SU-DHL-6 (cell line): Measurements from ENCODE around the gene RIMBP2.

ENCODE experiments used
- CTCF ChIP-seq: fragments of 200-600 bp; sonication (generic); IDR thresholded peaks from one replicate; pipeline ENCODE4 v1.5.1; 2017; ENCODE audit warnings: antibody characterized with exemption, mild to moderate bottlenecking, low read length, moderate library complexity; ENCODE audit not compliant: insufficient read depth, poor library complexity, severe bottlenecking
- EZH2phosphoT487 ChIP-seq: fragments of 200-600 bp; sonication (generic), shearing (Covaris generic); conservative IDR thresholded peaks from 2 replicates; pipeline ENCODE4 v1.6.1; 2018; ENCODE audit warnings: mild to moderate bottlenecking, antibody characterized with exemption, low read length, moderate library complexity, mixed read lengths

GRCh38 chr12:130514149-130514551, 201.9 kb downstream of the RIMBP2 start:
- TF ChIP-seq EZH2phosphoT487 (no peak), CTCF (no peak)
